ENCODE measurements around the gene PRRT3. TPM values are rescaled to one million over a fixed set of nuclear protein-coding genes. Genes with fewer than 3 reads are reported as not detected.
"Not testable (repeated sequence)": the region's sequence is repeated elsewhere in the genome, so short reads cannot be mapped to it uniquely, and the experiment has no call there.

PRRT3 gene
- total RNA-seq, 2 experiments from 2014 or later = 3.5 to 6.4 TPM

- CTCF ChIA-PET = interaction anchor here (1.2 kb wide), 1 partner anchor 14 kb away, joined by 3 read pairs; no protein-coding TSS in a partner anchor
- Mint-ChIP-seq H3K27ac (peak overlapping the region; percentile 4), H3K4me1 (peaks cover 35% of the 10 kb centered on the region), H3K4me3 (no peak overlapping the region), H3K27me3 (no peaks in the 10 kb centered on the region), H3K9me3 (ENCODE audit: low read depth) (no peaks in the 10 kb centered on the region), H3K36me3 (peaks cover 22% of the 10 kb centered on the region)
- ATAC-seq = no peak
- no peak for DNase-seq
Measured at GRCh38 chr3:9897408-9898372, 54.5 kb downstream of the PRRT3 start.

- peaks cover 32% of the 10 kb centered on the region for H3K4me1 Mint-ChIP-seq
- DNase-seq; H3K27me3 Mint-ChIP-seq; H3K9me3 Mint-ChIP-seq (ENCODE audit: low read depth); H3K27ac Mint-ChIP-seq; ATAC-seq; H3K4me3 Mint-ChIP-seq: not testable (repeated sequence)
- peaks cover 28% of the 10 kb centered on the region for H3K36me3 Mint-ChIP-seq
- CTCF ChIA-PET = interaction anchor here (1.2 kb wide), 1 partner anchor 15 kb away, joined by 3 read pairs; no protein-coding TSS in a partner anchor
Measured at GRCh38 chr3:9896755-9897407, 55.3 kb downstream of the PRRT3 start.

- Mint-ChIP-seq H3K4me1 (peaks cover 32% of the 10 kb centered on the region), H3K36me3 (peaks cover 30% of the 10 kb centered on the region)
- ATAC-seq; CTCF ChIA-PET; H3K27ac Mint-ChIP-seq; H3K27me3 Mint-ChIP-seq; H3K4me3 Mint-ChIP-seq; H3K9me3 Mint-ChIP-seq (ENCODE audit: low read depth); DNase-seq: not testable (repeated sequence)
Measured at GRCh38 chr3:9895715-9896114, 56.5 kb downstream of the PRRT3 start.

Other genes starting within 250 kb of the PRRT3 start
- not detected for gene CPNE9, start 248.6 kb downstream of the PRRT3 start, total RNA-seq
- 10 to 100 TPM; 48.1 to 50.1 TPM for gene BRPF1, start 220.7 kb downstream of the PRRT3 start, total RNA-seq
- 10 to 100 TPM; 32.1 to 34.5 TPM for gene OGG1, start 202.5 kb downstream of the PRRT3 start, total RNA-seq
- 10 to 100 TPM; 31.7 to 57.7 TPM for gene CAMK1, start 182.5 kb downstream of the PRRT3 start, total RNA-seq
- 10 to 100 TPM; 89.8 to 90.6 TPM for gene TADA3, start 159.9 kb downstream of the PRRT3 start, total RNA-seq
- 100 to 1,000 TPM; 274 to 300 TPM for gene ARPC4, start 159.3 kb downstream of the PRRT3 start, total RNA-seq
- 10 to 100 TPM; 40.4 to 77.5 TPM for gene TTLL3, start 142.1 kb downstream of the PRRT3 start, total RNA-seq
- 10 to 100 TPM; 61.7 to 77.6 TPM for gene RPUSD3, start 108.4 kb downstream of the PRRT3 start, total RNA-seq
- not detected for gene CIDEC, start 72.2 kb downstream of the PRRT3 start, total RNA-seq
- gene JAGN1, start 61.8 kb downstream of the PRRT3 start, total RNA-seq = 10 to 100 TPM; 27.9 to 44.0 TPM
- 1 to 10 TPM in 1 of 2 experiments, under 1 TPM in 1; 0.68 to 1.9 TPM for gene IL17RE, start 49.6 kb downstream of the PRRT3 start, total RNA-seq
- under 1 TPM; 0.30 to 0.41 TPM for gene IL17RC, start 35.3 kb downstream of the PRRT3 start, total RNA-seq
- gene CRELD1, start 18.6 kb downstream of the PRRT3 start, total RNA-seq = 10 to 100 TPM; 17.4 to 18.9 TPM
- gene EMC3, start 34.4 kb upstream of the PRRT3 start, total RNA-seq = 10 to 100 TPM; 52.5 to 63.8 TPM
- 100 to 1,000 TPM in 1 of 2 experiments, 10 to 100 TPM in 1; 75.1 to 109 TPM for gene FANCD2, start 74.0 kb upstream of the PRRT3 start, total RNA-seq
- gene FANCD2OS, start 155.8 kb upstream of the PRRT3 start, total RNA-seq = not detected
- 100 to 1,000 TPM in 1 of 2 experiments, 10 to 100 TPM in 1; 86.9 to 106 TPM for gene BRK1, start 163.3 kb upstream of the PRRT3 start, total RNA-seq
- gene VHL, start 189.4 kb upstream of the PRRT3 start, total RNA-seq = 10 to 100 TPM; 68.2 to 75.7 TPM
- 1 to 10 TPM; 3.0 to 9.1 TPM for gene IRAK2, start 212.5 kb upstream of the PRRT3 start, total RNA-seq

Data from activated CD8-positive, alpha-beta memory T cell treated with anti-CD3 and anti-CD28 coated beads, Interleukin-2, amount 10 ng/mL, durations not matched to agents 7 days and 5 days (primary cell).